ENCODE data around the gene MBD2. TPM values are rescaled to one million over a fixed set of nuclear protein-coding genes. Genes with fewer than 3 reads are reported as not detected.

The MBD2 gene
- total RNA-seq, 1 experiment from 2014 or later = 79.1 TPM

DNA sequence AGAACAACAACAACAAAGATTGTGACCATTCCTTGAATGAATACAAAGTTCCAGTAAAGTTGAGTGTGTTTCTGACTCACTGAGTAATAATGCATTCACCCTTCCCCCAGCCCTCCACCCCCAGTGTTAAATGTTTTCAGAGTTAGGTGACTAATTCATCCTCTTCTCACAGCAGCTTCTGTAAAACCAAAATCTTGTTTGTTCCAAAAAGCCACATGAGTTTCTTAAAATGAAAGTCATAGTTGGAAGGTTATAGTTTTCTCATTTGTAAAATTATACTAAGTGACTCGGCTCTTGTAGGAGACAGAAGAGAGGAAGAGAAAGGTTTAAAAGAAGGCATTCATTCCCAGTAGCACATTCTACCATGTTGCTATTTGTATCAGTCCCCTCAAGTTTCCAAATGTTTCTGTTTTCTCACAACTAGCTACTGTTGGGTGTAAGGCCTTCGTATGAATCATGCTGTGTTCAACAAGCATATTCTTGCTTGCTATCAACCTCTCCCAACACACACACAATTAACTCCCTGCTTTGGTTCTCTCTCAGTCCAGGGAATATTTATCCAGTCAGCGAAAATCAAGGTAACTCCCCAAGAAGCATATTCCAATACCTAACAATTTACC, 75.3 kb downstream of the MBD2 start:
- peak; percentile 87 for ATAC-seq
- ChIA-PET RAD21 (ENCODE audit: low non-redundant PET in 1 of 2, low total read pairs in 2 of 2, uncharacterized antibody in 2 of 2, unreplicated experiment in 2 of 2) (no interaction called here), POLR2A (no interaction called here), CTCF (interaction anchor here (1.2 to 1.7 kb wide), 2 partner anchors 21 to 121 kb away, joined by 4 to 7 read pairs; no protein-coding TSS in a partner anchor)
- H2AFZ ChIP-seq (ENCODE audit: low read depth, low read length, poor library complexity, severe bottlenecking) = no peak overlapping the region
- H3K4me2 ChIP-seq (ENCODE audit: low read length) = peak overlapping the region; percentile 73
- intact Hi-C loops (cut with micrococcal nuclease) = loop anchor here (5.0 to 10.0 kb wide), 2 partner anchors 123 to 526 kb away; no protein-coding TSS in a partner anchor
- peak overlapping the region; percentile 74 for H3K27ac ChIP-seq (ENCODE audit: low read depth, low read length)
- H3K4me1 ChIP-seq (ENCODE audit: control insufficient read depth in 1 of 2, insufficient read depth in 2 of 2, low read length in 2 of 2) = peaks cover 25 to 37% of the 10 kb centered on the region in 2 experiments
- peak overlapping the region; percentile 11 to 44; a peak in 3 of 4 replicates for H3K4me3 ChIP-seq (replicated peaks in 1 of 2; ENCODE audit: low read depth in 1 of 2, low read length in 2 of 2)
- peak; percentile 63 for DNase-seq (ENCODE audit: low read depth, low spot score)
- no peaks in the 10 kb centered on the region for H3K9me2 ChIP-seq (ENCODE audit: insufficient read depth)
- no peaks in the 10 kb centered on the region for H3K79me2 ChIP-seq (ENCODE audit: insufficient read depth, low read length)
- no peaks in the 10 kb centered on the region for H3K27me3 ChIP-seq (ENCODE audit: insufficient read depth, low read length)
- no peaks in the 10 kb centered on the region; a peak in 1 of 4 replicates for H3K36me3 ChIP-seq (ENCODE audit: control insufficient read depth in 1 of 2, insufficient read depth in 2 of 2, low read length in 2 of 2)
- BruUV-seq (replicated peaks) = no TSS peak
- H4K20me1 ChIP-seq (ENCODE audit: insufficient read depth) = no peaks in the 10 kb centered on the region
- H3K9ac ChIP-seq (ENCODE audit: low read length) = peak overlapping the region; percentile 42
- H3K9me3 ChIP-seq (ENCODE audit: control insufficient read depth in 1 of 2, insufficient read depth in 1 of 2, low read depth in 1 of 2, low read length in 2 of 2) = no peaks in the 10 kb centered on the region
- TF ChIP-seq ZNF274 (IDR thresholded peaks at IDR 0.05; ENCODE audit: low read depth, low read length) = no peak
- no peak; the same call in 1 of the 2 replicates for TF ChIP-seq ATF3 (IDR thresholded peaks at IDR 0.05)
- TF ChIP-seq, protein P1, sequence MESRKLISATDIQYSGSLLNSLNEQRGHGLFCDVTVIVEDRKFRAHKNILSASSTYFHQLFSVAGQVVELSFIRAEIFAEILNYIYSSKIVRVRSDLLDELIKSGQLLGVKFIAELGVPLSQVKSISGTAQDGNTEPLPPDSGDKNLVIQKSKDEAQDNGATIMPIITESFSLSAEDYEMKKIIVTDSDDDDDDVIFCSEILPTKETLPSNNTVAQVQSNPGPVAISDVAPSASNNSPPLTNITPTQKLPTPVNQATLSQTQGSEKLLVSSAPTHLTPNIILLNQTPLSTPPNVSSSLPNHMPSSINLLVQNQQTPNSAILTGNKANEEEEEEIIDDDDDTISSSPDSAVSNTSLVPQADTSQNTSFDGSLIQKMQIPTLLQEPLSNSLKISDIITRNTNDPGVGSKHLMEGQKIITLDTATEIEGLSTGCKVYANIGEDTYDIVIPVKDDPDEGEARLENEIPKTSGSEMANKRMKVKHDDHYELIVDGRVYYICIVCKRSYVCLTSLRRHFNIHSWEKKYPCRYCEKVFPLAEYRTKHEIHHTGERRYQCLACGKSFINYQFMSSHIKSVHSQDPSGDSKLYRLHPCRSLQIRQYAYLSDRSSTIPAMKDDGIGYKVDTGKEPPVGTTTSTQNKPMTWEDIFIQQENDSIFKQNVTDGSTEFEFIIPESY (IDR thresholded peaks at IDR 0.05; ENCODE audit: extremely low read depth, insufficient replicate concordance, low read length) = no peak
- TF ChIP-seq POLR2A (IDR thresholded peaks at IDR 0.05; ENCODE audit: borderline replicate concordance, extremely low read depth, insufficient read depth, insufficient read length) = no peak
- no peak for TF ChIP-seq SIN3A (IDR thresholded peaks at IDR 0.05; ENCODE audit: low read depth)
- peak; percentile 29 for TF ChIP-seq YY1 (IDR thresholded peaks at IDR 0.05; ENCODE audit: extremely low read depth, insufficient replicate concordance, low read depth, low read length)
- TF ChIP-seq CBX3 (IDR thresholded peaks at IDR 0.05; ENCODE audit: low read depth) = peak; percentile 83
- TF ChIP-seq EGR1 (IDR thresholded peaks at IDR 0.05; ENCODE audit: low read depth) = peak; percentile 62
- TF ChIP-seq ELF1 (IDR thresholded peaks at IDR 0.05; ENCODE audit: borderline replicate concordance, low read depth) = no peak
- no peak for TF ChIP-seq EZH2phosphoT487 (IDR thresholded peaks at IDR 0.05; ENCODE audit: borderline replicate concordance)
- peak; percentile 89 for TF ChIP-seq FOSL1 (IDR thresholded peaks at IDR 0.05; ENCODE audit: low read depth)
- peak; percentile 26; the same call in 1 of the 2 replicates for TF ChIP-seq POLR2AphosphoS5 (IDR thresholded peaks at IDR 0.05; ENCODE audit: low read depth, low read length)
- no peak for TF ChIP-seq EZH2 (IDR thresholded peaks at IDR 0.05)
- TF ChIP-seq ZFX (IDR thresholded peaks at IDR 0.05) = no peak
- TF ChIP-seq CTCF (IDR thresholded peaks at IDR 0.05 in 2 of 3, conservative IDR thresholded peaks at IDR 0.05 in 1 of 3; ENCODE audit: borderline replicate concordance in 1 of 3, insufficient read depth in 1 of 3, low read depth in 2 of 3, low read length in 2 of 3) = no peak
- TF ChIP-seq SRF (IDR thresholded peaks at IDR 0.05; ENCODE audit: low read depth) = 0 out of 2 replicates have a peak, but pooled peaks have one; percentile 51
- TF ChIP-seq MAX (IDR thresholded peaks at IDR 0.05) = peak; percentile 22; the same call in 1 of the 2 replicates
- no peak for TF ChIP-seq REST (IDR thresholded peaks at IDR 0.05; ENCODE audit: low read depth)
- 0 out of 2 replicates have a peak, but pooled peaks have one; percentile 15 for TF ChIP-seq RAD21 (IDR thresholded peaks at IDR 0.05; ENCODE audit: low read depth)
- peak; percentile 79 for TF ChIP-seq JUND (IDR thresholded peaks at IDR 0.05)

Data from HCT116 (cell line).